ENCODE measurements around the gene PRKG1. TPM values are rescaled to one million over a fixed set of nuclear protein-coding genes. Genes with fewer than 3 reads are reported as not detected.

PRKG1 gene
- total and polyA plus RNA-seq, 2 experiments from 2014 or later: 18.2 to 21.1 TPM

GRCh38 chr10:51313251-51313650, 239.0 kb downstream of the PRKG1 start:
- Mint-ChIP-seq H3K9me3 (no peaks in the 10 kb centered on the region), H3K36me3 (ENCODE audit: low read depth) (no peaks in the 10 kb centered on the region), H3K4me1 (peaks cover 3% of the 10 kb centered on the region; the same call in 2 of the 3 replicates), H3K4me3 (no peak overlapping the region), H3K27me3 (ENCODE audit: insufficient read depth, low read depth, poor library complexity) (no peaks in the 10 kb centered on the region), H3K27ac (no peak overlapping the region)
- no peaks in the 10 kb centered on the region for H4K20me1 ChIP-seq (replicated peaks; ENCODE audit: insufficient read depth)
- DNase-seq (ENCODE audit: low spot score): no peak
- no peaks in the 10 kb centered on the region for H3F3A ChIP-seq (replicated peaks; ENCODE audit: low read depth)
- H3K27ac ChIP-seq (ENCODE audit: low read depth): no peak overlapping the region
- no peaks in the 10 kb centered on the region for H3K79me2 ChIP-seq (replicated peaks; ENCODE audit: insufficient read depth)
- peaks cover 5% of the 10 kb centered on the region; the same call in 1 of the 2 replicates for H3K9me2 ChIP-seq (ENCODE audit: insufficient read depth)
- H3K27me3 ChIP-seq (ENCODE audit: insufficient read depth): no peaks in the 10 kb centered on the region
- H3K4me2 ChIP-seq: no peak overlapping the region
- no peaks in the 10 kb centered on the region for H3K36me3 ChIP-seq (ENCODE audit: insufficient read depth)
- H3K4me1 ChIP-seq (ENCODE audit: insufficient read depth): no peaks in the 10 kb centered on the region
- no peak overlapping the region for H2AFZ ChIP-seq
- no peak for TF ChIP-seq ZNF331 (CRISPR knock-in tag; IDR thresholded peaks at IDR 0.05; ENCODE audit: low read depth)
- no peak for TF ChIP-seq CTCF (conservative IDR thresholded peaks at IDR 0.05; ENCODE audit: low read depth in 2 of 2)
- no peak for TF ChIP-seq ZNF462 (CRISPR knock-in tag; IDR thresholded peaks at IDR 0.05)
- no peak for TF ChIP-seq JUNB (IDR thresholded peaks at IDR 0.05; ENCODE audit: unreplicated experiment)
- TF ChIP-seq REST (IDR thresholded peaks at IDR 0.05; ENCODE audit: unreplicated experiment): no peak
- TF ChIP-seq ETS1 (IDR thresholded peaks at IDR 0.05): no peak
- no peak for TF ChIP-seq EZH2 (IDR thresholded peaks at IDR 0.05; ENCODE audit: low read depth, unreplicated experiment)
- no peak for TF ChIP-seq NANOG (IDR thresholded peaks at IDR 0.05; ENCODE audit: borderline replicate concordance)
- no peak for TF ChIP-seq STAT1 (IDR thresholded peaks at IDR 0.05; ENCODE audit: unreplicated experiment)
- no peak for TF ChIP-seq CREB1 (CRISPR knock-in tag; IDR thresholded peaks at IDR 0.05; ENCODE audit: low read depth)
- no peak for TF ChIP-seq EZH2phosphoT487 (IDR thresholded peaks at IDR 0.05; ENCODE audit: unreplicated experiment)
- no peak for TF ChIP-seq POLR2AphosphoS5 (IDR thresholded peaks at IDR 0.05; ENCODE audit: low read depth)
- no peak for TF ChIP-seq ZNF114 (CRISPR knock-in tag; IDR thresholded peaks at IDR 0.05)
- no peak for ATAC-seq
- H3K4me3 ChIP-seq: no peak overlapping the region

Data from GM23338 (cell line).